Measurements from ENCODE around the gene PSTK. TPM values are rescaled to one million over a fixed set of nuclear protein-coding genes. Genes with fewer than 3 reads are reported as not detected.

The PSTK gene
- polyA plus RNA-seq, 2 of the 4 experiments (the other 2 are of a cell fraction) = 5.3 to 9.0 TPM

- Histone ChIP-seq H3K4me1 (peaks cover 5% of the 10 kb centered on the region; the same call in 1 of the 3 replicates), H3K27ac (no peak overlapping the region), H3K9me3 (no peaks in the 10 kb centered on the region), H3K4me3 (no peak overlapping the region), H3K4me2 (no peak overlapping the region)
- FAIRE-seq (no peak), DNase-seq (ENCODE audit: low read depth in 1 of 2, low spot score in 1 of 2) (no peak), ATAC-seq (no peak)
- ChIA-PET CTCF (no interaction called here), POLR2A (interaction anchor here (0.6 kb wide), 1 partner anchor 87 kb away, joined by 3 read pairs; no protein-coding TSS in a partner anchor)
- 91% methylated on average over 2 of the region's 2 CpGs for WGBS (ENCODE audit: missing lambda C conversion rate)
- TF ChIP-seq SREBF2 (IDR thresholded peaks at IDR 0.05) = no peak
- TF ChIP-seq ZSCAN20 (CRISPR knock-in tag; IDR thresholded peaks at IDR 0.05) = no peak
- TF ChIP-seq CHD4 (IDR thresholded peaks at IDR 0.05; ENCODE audit: borderline replicate concordance) = no peak
- no peak for TF ChIP-seq E2F6 (IDR thresholded peaks at IDR 0.05; ENCODE audit: borderline replicate concordance, low read depth)
- TF ChIP-seq HOXB13 (CRISPR knock-in tag; IDR thresholded peaks at IDR 0.05; ENCODE audit: low read depth) = no peak
- no peak for TF ChIP-seq CBX8 (IDR thresholded peaks at IDR 0.05)
- TF ChIP-seq, protein P1, sequence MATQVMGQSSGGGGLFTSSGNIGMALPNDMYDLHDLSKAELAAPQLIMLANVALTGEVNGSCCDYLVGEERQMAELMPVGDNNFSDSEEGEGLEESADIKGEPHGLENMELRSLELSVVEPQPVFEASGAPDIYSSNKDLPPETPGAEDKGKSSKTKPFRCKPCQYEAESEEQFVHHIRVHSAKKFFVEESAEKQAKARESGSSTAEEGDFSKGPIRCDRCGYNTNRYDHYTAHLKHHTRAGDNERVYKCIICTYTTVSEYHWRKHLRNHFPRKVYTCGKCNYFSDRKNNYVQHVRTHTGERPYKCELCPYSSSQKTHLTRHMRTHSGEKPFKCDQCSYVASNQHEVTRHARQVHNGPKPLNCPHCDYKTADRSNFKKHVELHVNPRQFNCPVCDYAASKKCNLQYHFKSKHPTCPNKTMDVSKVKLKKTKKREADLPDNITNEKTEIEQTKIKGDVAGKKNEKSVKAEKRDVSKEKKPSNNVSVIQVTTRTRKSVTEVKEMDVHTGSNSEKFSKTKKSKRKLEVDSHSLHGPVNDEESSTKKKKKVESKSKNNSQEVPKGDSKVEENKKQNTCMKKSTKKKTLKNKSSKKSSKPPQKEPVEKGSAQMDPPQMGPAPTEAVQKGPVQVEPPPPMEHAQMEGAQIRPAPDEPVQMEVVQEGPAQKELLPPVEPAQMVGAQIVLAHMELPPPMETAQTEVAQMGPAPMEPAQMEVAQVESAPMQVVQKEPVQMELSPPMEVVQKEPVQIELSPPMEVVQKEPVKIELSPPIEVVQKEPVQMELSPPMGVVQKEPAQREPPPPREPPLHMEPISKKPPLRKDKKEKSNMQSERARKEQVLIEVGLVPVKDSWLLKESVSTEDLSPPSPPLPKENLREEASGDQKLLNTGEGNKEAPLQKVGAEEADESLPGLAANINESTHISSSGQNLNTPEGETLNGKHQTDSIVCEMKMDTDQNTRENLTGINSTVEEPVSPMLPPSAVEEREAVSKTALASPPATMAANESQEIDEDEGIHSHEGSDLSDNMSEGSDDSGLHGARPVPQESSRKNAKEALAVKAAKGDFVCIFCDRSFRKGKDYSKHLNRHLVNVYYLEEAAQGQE (IDR thresholded peaks at IDR 0.05) = no peak
- TF ChIP-seq NPAS2 (CRISPR knock-in tag; IDR thresholded peaks at IDR 0.05; ENCODE audit: borderline replicate concordance) = no peak
- no peak for TF ChIP-seq RNF2 (IDR thresholded peaks at IDR 0.05; ENCODE audit: borderline replicate concordance, low read depth)
- no peak for TF ChIP-seq ZFP36 (IDR thresholded peaks at IDR 0.05; ENCODE audit: borderline replicate concordance, partially characterized antibody)
- TF ChIP-seq, protein P2, sequence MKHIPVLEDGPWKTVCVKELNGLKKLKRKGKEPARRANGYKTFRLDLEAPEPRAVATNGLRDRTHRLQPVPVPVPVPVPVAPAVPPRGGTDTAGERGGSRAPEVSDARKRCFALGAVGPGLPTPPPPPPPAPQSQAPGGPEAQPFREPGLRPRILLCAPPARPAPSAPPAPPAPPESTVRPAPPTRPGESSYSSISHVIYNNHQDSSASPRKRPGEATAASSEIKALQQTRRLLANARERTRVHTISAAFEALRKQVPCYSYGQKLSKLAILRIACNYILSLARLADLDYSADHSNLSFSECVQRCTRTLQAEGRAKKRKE (CRISPR knock-in tag; IDR thresholded peaks at IDR 0.05; ENCODE audit: low read depth) = no peak
- TF ChIP-seq HEYL (CRISPR knock-in tag; IDR thresholded peaks at IDR 0.05) = no peak
- TF ChIP-seq FOXS1 (CRISPR knock-in tag; IDR thresholded peaks at IDR 0.05) = no peak
- no peak for TF ChIP-seq CBX2 (IDR thresholded peaks at IDR 0.05; ENCODE audit: borderline replicate concordance, low read depth)
Measured at GRCh38 chr10:123001370-123001769, 21.2 kb downstream of the PSTK start.

- FAIRE-seq (no peak), ATAC-seq (no peak), DNase-seq (ENCODE audit: low read depth in 1 of 2, low spot score in 1 of 2) (no peak)
- Histone ChIP-seq H3K27ac (no peak overlapping the region), H3K4me2 (no peak overlapping the region), H3K4me3 (no peak overlapping the region), H3K4me1 (peaks cover 12% of the 10 kb centered on the region; the same call in 2 of the 3 replicates), H3K9me3 (no peaks in the 10 kb centered on the region)
- TF ChIP-seq SMC3 (IDR thresholded peaks at IDR 0.05) (no peak), TP53 (CRISPR knock-in tag; IDR thresholded peaks at IDR 0.05) (no peak), KDM5A (IDR thresholded peaks at IDR 0.05) (no peak), RAD21 (conservative IDR thresholded peaks at IDR 0.05 in 1 of 2, IDR thresholded peaks at IDR 0.05 in 1 of 2) (no peak), EHMT2 (IDR thresholded peaks at IDR 0.05; ENCODE audit: low read depth) (no peak), MAZ (IDR thresholded peaks at IDR 0.05; ENCODE audit: borderline replicate concordance, low read depth, low read length) (no peak), NFE2L2 (conservative IDR thresholded peaks at IDR 0.05; ENCODE audit: low read length) (no peak), HOXB13 (CRISPR knock-in tag; IDR thresholded peaks at IDR 0.05; ENCODE audit: low read depth) (no peak)
- TF ChIP-seq, protein P3, sequence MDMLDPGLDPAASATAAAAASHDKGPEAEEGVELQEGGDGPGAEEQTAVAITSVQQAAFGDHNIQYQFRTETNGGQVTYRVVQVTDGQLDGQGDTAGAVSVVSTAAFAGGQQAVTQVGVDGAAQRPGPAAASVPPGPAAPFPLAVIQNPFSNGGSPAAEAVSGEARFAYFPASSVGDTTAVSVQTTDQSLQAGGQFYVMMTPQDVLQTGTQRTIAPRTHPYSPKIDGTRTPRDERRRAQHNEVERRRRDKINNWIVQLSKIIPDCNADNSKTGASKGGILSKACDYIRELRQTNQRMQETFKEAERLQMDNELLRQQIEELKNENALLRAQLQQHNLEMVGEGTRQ (IDR thresholded peaks at IDR 0.05) = no peak
- CTCF ChIA-PET = interaction anchor here (0.5 kb wide), 1 partner anchor 365 kb away, joined by 4 read pairs; no protein-coding TSS in a partner anchor
- WGBS (ENCODE audit: missing lambda C conversion rate) = 75% methylated on average over 2 of the region's 2 CpGs
- POLR2A ChIA-PET = no interaction called here
Measured at GRCh38 chr10:123004298-123004697, 24.1 kb downstream of the PSTK start.

Measured in A549 (cell line).